Ascending aorta (tissue), 2 donors: ENCODE results near the gene SND1. TPM values are rescaled to one million over a fixed set of nuclear protein-coding genes. Genes with fewer than 3 reads are reported as not detected.

Experiments
- DNase-seq, 2 donors: peaks; one replicate each; pipeline ENCODE4 v3.0.0-alpha.2; 2019; ENCODE audit warnings: low spot score in 2 of 2
- H3K27ac ChIP-seq, 2 donors: fragments of 200-600 bp; sonication (generic); one replicate each; pipeline ENCODE4 v1.5.1; 2016 to 2017; ENCODE audit warnings: mild to moderate bottlenecking in 1 of 2
- H3K27me3 ChIP-seq: fragments of 200-600 bp; sonication (generic); one replicate; pipeline ENCODE4 v1.5.1; 2017
- H3K36me3 ChIP-seq, 2 donors: fragments of 200-600 bp; sonication (generic); one replicate each; pipeline ENCODE4 v1.5.1; 2016
- H3K4me1 ChIP-seq, 2 donors: fragments of 200-600 bp; sonication (generic); one replicate each; pipeline ENCODE4 v1.5.1; 2016 to 2017; ENCODE audit warnings: mild to moderate bottlenecking in 1 of 2
- H3K4me3 ChIP-seq, 2 donors: fragments of 200-600 bp; sonication (generic); one replicate each; pipeline ENCODE4 v1.5.1; 2016 to 2017; ENCODE audit warnings: mild to moderate bottlenecking in 1 of 2
- H3K9me3 ChIP-seq, 2 donors: fragments of 200-600 bp; sonication (generic); one replicate each; pipeline ENCODE4 v1.5.1; 2016
- intact Hi-C: fragments of 100-400 bp; cut with DNase I; formaldehyde crosslinking; loops from one replicate; pipeline ENCODE4 v1.15.1; 2023
- total RNA-seq: library from RNA; depleted of rRNA; stranded (reverse); fragments of >200 nt; gene quantifications from one replicate; pipeline ENCODE4 v1.1.0, GENCODE V29; 2016
- TF ChIP-seq, protein P1 (sequence below), 3 experiments: fragments of 200-600 bp in 2 of 3; fragments of 450-650 bp in 1 of 3; sonication (generic) in 2 of 3; IDR thresholded peaks; one replicate each; pipeline ENCODE4 v1.5.1; 2016 to 2019; ENCODE audit warnings: antibody characterized with exemption in 3 of 3, mild to moderate bottlenecking in 1 of 3, moderate library complexity in 1 of 3

The SND1 gene
- total RNA-seq, 1 donor from 2014 or later = 93.8 TPM

DNA sequence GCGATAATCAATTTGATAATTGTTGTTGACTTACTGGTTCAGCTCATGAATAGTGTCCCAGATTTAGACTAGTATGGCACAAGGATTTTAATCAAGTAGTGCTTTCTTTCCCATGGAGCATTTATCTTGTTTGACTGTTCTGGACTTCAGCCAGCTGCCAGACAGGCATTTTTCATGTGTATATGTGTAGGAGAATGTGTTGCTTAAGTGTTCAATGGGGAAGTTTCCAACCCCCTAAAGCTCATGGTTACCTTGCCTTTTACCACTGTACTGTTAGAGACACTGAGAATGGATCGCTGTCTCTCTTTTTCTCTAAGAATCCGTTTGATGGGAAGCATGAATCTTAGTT is 275.3 kb downstream of the SND1 start:
- H3K27me3 ChIP-seq = no peaks in the 10 kb centered on the region
- no peaks in the 10 kb centered on the region for H3K4me1 ChIP-seq
- H3K4me3 ChIP-seq = no peak overlapping the region
- H3K27ac ChIP-seq = no peak overlapping the region
- TF ChIP-seq, protein P1, sequence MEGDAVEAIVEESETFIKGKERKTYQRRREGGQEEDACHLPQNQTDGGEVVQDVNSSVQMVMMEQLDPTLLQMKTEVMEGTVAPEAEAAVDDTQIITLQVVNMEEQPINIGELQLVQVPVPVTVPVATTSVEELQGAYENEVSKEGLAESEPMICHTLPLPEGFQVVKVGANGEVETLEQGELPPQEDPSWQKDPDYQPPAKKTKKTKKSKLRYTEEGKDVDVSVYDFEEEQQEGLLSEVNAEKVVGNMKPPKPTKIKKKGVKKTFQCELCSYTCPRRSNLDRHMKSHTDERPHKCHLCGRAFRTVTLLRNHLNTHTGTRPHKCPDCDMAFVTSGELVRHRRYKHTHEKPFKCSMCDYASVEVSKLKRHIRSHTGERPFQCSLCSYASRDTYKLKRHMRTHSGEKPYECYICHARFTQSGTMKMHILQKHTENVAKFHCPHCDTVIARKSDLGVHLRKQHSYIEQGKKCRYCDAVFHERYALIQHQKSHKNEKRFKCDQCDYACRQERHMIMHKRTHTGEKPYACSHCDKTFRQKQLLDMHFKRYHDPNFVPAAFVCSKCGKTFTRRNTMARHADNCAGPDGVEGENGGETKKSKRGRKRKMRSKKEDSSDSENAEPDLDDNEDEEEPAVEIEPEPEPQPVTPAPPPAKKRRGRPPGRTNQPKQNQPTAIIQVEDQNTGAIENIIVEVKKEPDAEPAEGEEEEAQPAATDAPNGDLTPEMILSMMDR (IDR thresholded peaks at IDR 0.05) = no peak
- DNase-seq = no peak
- intact Hi-C loops = no loop called here
- no peaks in the 10 kb centered on the region for H3K9me3 ChIP-seq
- peaks cover 9 to 33% of the 10 kb centered on the region in 2 donors for H3K36me3 ChIP-seq

DNA sequence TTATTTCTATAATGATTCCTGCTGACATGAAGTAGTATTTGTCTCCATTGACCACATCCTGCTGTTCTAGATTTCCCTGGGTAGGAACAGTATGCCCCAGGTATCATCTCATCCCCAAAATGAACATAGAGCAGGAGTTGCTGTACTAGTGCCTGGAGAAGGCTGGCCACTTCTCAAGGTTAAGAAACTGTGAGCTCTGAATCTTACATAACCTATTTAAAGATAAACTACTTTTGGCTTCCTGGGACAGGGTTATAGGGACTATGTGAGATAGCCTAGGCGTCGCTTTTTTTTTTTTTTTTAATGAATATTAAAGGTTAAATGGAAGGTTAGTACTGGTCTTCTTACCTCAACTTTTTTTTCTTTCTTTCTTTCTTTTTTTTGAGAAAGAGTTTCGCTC is 276.2 kb downstream of the SND1 start:
- no peaks in the 10 kb centered on the region for H3K27me3 ChIP-seq
- intact Hi-C loops = no loop called here
- H3K4me1 ChIP-seq = no peaks in the 10 kb centered on the region
- no peak overlapping the region for H3K4me3 ChIP-seq
- H3K9me3 ChIP-seq = no peaks in the 10 kb centered on the region
- TF ChIP-seq, protein P1 (IDR thresholded peaks at IDR 0.05) = no peak
- no peak for DNase-seq
- no peak overlapping the region for H3K27ac ChIP-seq
- H3K36me3 ChIP-seq = peaks cover 9 to 37% of the 10 kb centered on the region in 2 donors

DNA sequence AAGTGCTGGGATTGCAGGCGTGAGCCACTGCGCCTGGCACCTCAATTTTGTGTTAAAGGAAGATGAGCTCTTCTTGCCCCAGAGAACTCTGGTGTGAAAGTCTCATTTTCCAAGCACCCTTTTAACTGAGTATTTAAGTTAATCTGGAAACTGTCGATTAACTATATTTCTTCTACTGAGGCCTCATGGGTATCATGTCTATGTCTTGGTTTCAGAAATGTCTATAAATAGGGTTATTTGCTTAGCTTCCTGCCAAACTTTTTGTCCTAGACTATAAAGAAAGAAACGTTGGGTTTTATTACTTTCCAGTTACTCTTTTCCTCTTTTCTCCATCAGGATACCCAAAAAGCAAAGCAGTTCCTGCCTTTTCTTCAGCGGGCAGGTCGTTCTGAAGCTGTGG is 276.9 kb downstream of the SND1 start:
- Histone ChIP-seq H3K27ac (no peak overlapping the region), H3K4me3 (no peak overlapping the region), H3K36me3 (peaks cover 9 to 37% of the 10 kb centered on the region in 2 donors), H3K4me1 (no peaks in the 10 kb centered on the region), H3K9me3 (no peaks in the 10 kb centered on the region), H3K27me3 (no peaks in the 10 kb centered on the region)
- no peak for DNase-seq
- intact Hi-C loops = no loop called here
- TF ChIP-seq, protein P1 (IDR thresholded peaks at IDR 0.05) = no peak

DNA sequence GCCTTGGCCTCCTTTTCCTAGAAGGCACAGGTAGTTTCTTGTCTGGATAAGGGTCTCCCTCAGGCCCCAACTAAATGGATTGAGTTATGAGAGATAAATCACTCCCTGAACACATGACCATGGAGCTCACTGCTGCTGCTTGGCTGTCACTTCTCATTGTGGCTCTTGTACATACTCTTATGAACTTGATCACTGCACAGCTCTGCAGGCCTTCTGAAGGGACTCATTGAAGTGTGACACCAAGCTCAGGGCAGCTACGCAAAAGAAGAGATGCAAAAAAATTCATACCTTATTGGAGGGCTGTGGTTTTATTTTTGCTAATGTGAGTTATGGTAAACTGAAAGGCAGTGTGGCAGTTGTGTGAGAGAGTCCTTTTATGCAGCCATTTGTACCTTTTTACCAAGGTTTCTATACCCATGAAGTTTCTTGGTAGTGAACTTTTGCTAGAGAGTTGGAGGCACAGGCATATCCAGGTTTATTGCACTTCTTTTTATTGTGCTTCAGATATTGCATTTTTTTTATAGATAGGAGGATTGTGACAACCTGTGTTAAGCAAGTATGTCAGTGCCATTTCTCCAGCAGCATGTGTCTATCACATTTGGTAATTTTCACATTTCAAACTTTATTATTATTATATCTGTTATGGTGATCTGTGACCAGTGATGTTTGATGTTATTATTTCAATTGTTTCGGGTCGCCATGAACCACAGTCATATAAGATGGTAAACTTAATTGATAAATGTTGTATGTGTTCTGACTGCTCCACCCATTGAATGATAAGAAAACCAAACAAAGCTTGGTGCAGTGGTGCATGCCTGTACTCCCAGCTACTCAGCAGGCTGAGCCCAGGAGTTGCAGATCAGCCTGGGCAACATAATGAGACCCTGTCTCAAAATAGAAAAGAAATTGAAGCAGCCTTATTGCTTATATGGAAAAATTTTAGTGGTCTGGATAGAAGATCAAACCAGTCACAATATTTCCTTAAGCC is 278.6 kb downstream of the SND1 start:
- no peak overlapping the region for H3K4me3 ChIP-seq
- no peaks in the 10 kb centered on the region for H3K27me3 ChIP-seq
- H3K4me1 ChIP-seq = no peaks in the 10 kb centered on the region
- no peak for DNase-seq
- H3K36me3 ChIP-seq = peaks cover 9 to 37% of the 10 kb centered on the region in 2 donors
- no peaks in the 10 kb centered on the region for H3K9me3 ChIP-seq
- no peak overlapping the region for H3K27ac ChIP-seq
- TF ChIP-seq, protein P1 (IDR thresholded peaks at IDR 0.05) = no peak
- intact Hi-C loops = no loop called here

DNA sequence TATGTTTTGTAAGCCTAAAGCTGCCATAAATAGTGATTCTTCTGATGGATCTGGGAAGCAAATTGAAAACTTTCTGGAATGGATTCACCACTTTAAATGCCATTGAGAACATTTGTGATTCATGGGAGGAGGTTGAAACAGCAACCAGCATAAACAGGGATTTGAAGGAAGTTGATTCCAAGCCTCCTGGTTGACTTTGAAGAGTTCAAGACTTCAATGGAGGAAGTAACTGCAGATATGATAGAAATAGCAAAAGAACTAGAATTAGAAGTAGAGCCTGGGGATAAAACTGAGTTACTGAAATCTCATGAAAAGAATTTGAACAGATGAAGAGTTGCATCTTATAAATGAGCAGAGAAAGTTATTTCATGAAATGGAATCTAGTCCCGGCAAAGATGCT is 280.1 kb downstream of the SND1 start:
- TF ChIP-seq, protein P1 (IDR thresholded peaks at IDR 0.05) = no peak
- H3K36me3 ChIP-seq = peaks cover 9 to 37% of the 10 kb centered on the region in 2 donors
- intact Hi-C loops = no loop called here

More for the DNA sequence above, 280.1 kb downstream of the SND1 start:
- H3K4me1 ChIP-seq = no peaks in the 10 kb centered on the region
- H3K9me3 ChIP-seq = no peaks in the 10 kb centered on the region
- no peaks in the 10 kb centered on the region for H3K27me3 ChIP-seq
- no peak overlapping the region for H3K27ac ChIP-seq
- no peak overlapping the region for H3K4me3 ChIP-seq
- DNase-seq = no peak
